K562 (cell line): ENCODE results near the gene CXCL1. TPM values are rescaled to one million over a fixed set of nuclear protein-coding genes. Genes with fewer than 3 reads are reported as not detected.
A peak's percentile ranks its signal among the peaks of the same experiment; 100 is the strongest.

Experiments
- ELK3 ChIP-seq: fragments of 450-650 bp; formaldehyde crosslinking; IDR thresholded peaks from 2 replicates; pipeline ENCODE4 v1.4.0; 2020; ENCODE audit warnings: mild to moderate bottlenecking
- FOXJ2 ChIP-seq: fragments of 200-800 bp; sonication (Bioruptor generic); IDR thresholded peaks from 2 replicates; pipeline ENCODE4 v1.6.1; 2016; ENCODE audit warnings: missing genetic modification characterization, missing compliant biosample characterization
- GTF2F1 ChIP-seq: IDR thresholded peaks from 2 replicates; pipeline ENCODE4 v1.6.1; 2011; ENCODE audit warnings: low read depth, low read length, improper control_type of control experiment
- HOMEZ ChIP-seq: fragments of 250-450 bp; sonication (Bioruptor Pico); IDR thresholded peaks from 2 replicates; pipeline ENCODE4 v1.4.0; 2020; ENCODE audit warnings: mild to moderate bottlenecking, moderate library complexity
- IRF1 ChIP-seq: sonication (generic); formaldehyde crosslinking; IDR thresholded peaks from 2 replicates; pipeline ENCODE4 v1.8.0; 2022; ENCODE audit warnings: missing genetic modification reagents, mild to moderate bottlenecking, borderline replicate concordance
- JUN ChIP-seq, 2 experiments: sonication (generic) in 1 of 2; formaldehyde crosslinking in 1 of 2; IDR thresholded peaks; 2 replicates each; pipeline versions ENCODE4 v1.6.1 to v1.8.0; 2012 to 2022; ENCODE audit warnings: borderline replicate concordance in 2 of 2, mild to moderate bottlenecking in 2 of 2, improper control_type of control experiment in 1 of 2, low read depth in 1 of 2, low read length in 1 of 2, missing genetic modification reagents in 1 of 2
- KAT2B ChIP-seq: IDR thresholded peaks from one replicate; pipeline ENCODE4 v1.6.1; 2012; ENCODE audit warnings: low read depth, mild to moderate bottlenecking, control low read depth, inconsistent platforms, low read length, moderate library complexity
- LARP7 ChIP-seq: fragments of 450-650 bp; IDR thresholded peaks from 2 replicates; pipeline ENCODE4 v1.6.1; 2016
- MBD2 ChIP-seq: sonication (generic); IDR thresholded peaks from 2 replicates; pipeline ENCODE4 v1.6.1; 2016; ENCODE audit warnings: low read depth, borderline replicate concordance
- MYC ChIP-seq, 2 experiments: fragments of 250-450 bp in 1 of 2; sonication (Bioruptor Pico) in 1 of 2; IDR thresholded peaks; 2 replicates each; pipeline versions ENCODE4 v1.5.1 to v1.6.1; 2012 to 2021; ENCODE audit warnings: low read depth in 2 of 2, borderline replicate concordance in 1 of 2, improper control_type of control experiment in 1 of 2, low read length in 1 of 2, mild to moderate bottlenecking in 1 of 2, moderate library complexity in 1 of 2
- NCOA6 ChIP-seq: fragments of 450-650 bp; IDR thresholded peaks from 2 replicates; pipeline ENCODE4 v1.6.1; 2017; ENCODE audit warnings: mild to moderate bottlenecking
- POLR2AphosphoS2 ChIP-seq: IDR thresholded peaks from 2 replicates; pipeline ENCODE4 v1.6.1; 2012; ENCODE audit warnings: low read length, improper control_type of control experiment
- PURB ChIP-seq: sonication (generic); formaldehyde crosslinking; IDR thresholded peaks from 2 replicates; pipeline ENCODE4 v1.9.0; 2021; ENCODE audit warnings: low read depth, mild to moderate bottlenecking, missing genetic modification reagents
- RBBP5 ChIP-seq: fragments of 200-600 bp; sonication (generic); IDR thresholded peaks from 2 replicates; pipeline ENCODE4 v1.6.1; 2012; ENCODE audit warnings: borderline replicate concordance, mild to moderate bottlenecking, low read length, control low read depth, inconsistent platforms; ENCODE audit not compliant: insufficient read depth, poor library complexity, severe bottlenecking
- SMARCA4 ChIP-seq: fragments of 450-650 bp; IDR thresholded peaks from 2 replicates; pipeline ENCODE4 v1.6.1; 2016
- SNRNP70 ChIP-seq: fragments of 200-400 bp; formaldehyde crosslinking; optimal IDR thresholded peaks from 2 replicates; pipeline ENCODE3; 2017; ENCODE audit warnings: low read depth, low read length
- TAF9B ChIP-seq: fragments of 450-650 bp; IDR thresholded peaks from 2 replicates; pipeline ENCODE4 v1.6.1; 2018; ENCODE audit warnings: mild to moderate bottlenecking; ENCODE audit not compliant: partially characterized antibody
- TRIM28 ChIP-seq: fragments of 450-650 bp; IDR thresholded peaks from 2 replicates; pipeline ENCODE4 v1.6.1; 2017
- ZC3H8 ChIP-seq: fragments of 450-650 bp; IDR thresholded peaks from 2 replicates; pipeline ENCODE4 v1.6.1; 2017
- ZFP36 ChIP-seq: fragments of 150-350 bp; IDR thresholded peaks from 2 replicates; pipeline ENCODE4 v1.6.1; 2018; ENCODE audit warnings: low read length, low read depth; ENCODE audit not compliant: partially characterized antibody
- ZNF23 ChIP-seq: fragments of 250-450 bp; sonication (Bioruptor Pico); IDR thresholded peaks from 2 replicates; pipeline ENCODE4 v1.4.0; 2020; ENCODE audit warnings: mild to moderate bottlenecking
- ZNF444 ChIP-seq: fragments of 250-450 bp; sonication (Bioruptor Pico); IDR thresholded peaks from 2 replicates; pipeline ENCODE4 v1.4.0; 2020; ENCODE audit warnings: mild to moderate bottlenecking, moderate library complexity
- ZNF518B ChIP-seq: fragments of 250-450 bp; sonication (Bioruptor Pico); IDR thresholded peaks from 2 replicates; pipeline ENCODE4 v1.5.0; 2021; ENCODE audit warnings: mild to moderate bottlenecking, moderate library complexity
- polyA plus RNA-seq, 8 experiments: library from polyadenylated mRNA; depleted of rRNA in 4 of 8; stranded (reverse) in 5 of 8; unstranded in 3 of 8; fragments of >200 nt; fragmentation: Nextera tagmentation in 2 of 8; fragmentation: Illumina TruSeq in 1 of 8; extraction: Ambion mirVana in 2 of 8; extraction: Trizol in 1 of 8; gene quantifications; 2 replicates each; pipeline versions ENCODE4 v1.2.1 to v1.2.3, GENCODE V29; 2011 to 2014; ENCODE audit warnings: inconsistent platforms in 1 of 8, missing spikeins in 1 of 8
- total RNA-seq, 7 experiments: library from RNA; depleted of rRNA in 6 of 7; stranded (reverse); fragments of >200 nt in 6 of 7; fragmentation: Illumina TruSeq in 2 of 7; extraction: Trizol in 2 of 7; gene quantifications; 2 replicates each; pipeline versions ENCODE4 v1.2.1 to v1.2.3, GENCODE V29; 2011 to 2021; ENCODE audit warnings: low replicate concordance in 1 of 7

The CXCL1 gene
- total and polyA plus RNA-seq, 9 of the 15 experiments (the other 6 are each of a cell fraction or from before 2014, with no cell fraction given) = 0.07 to 2.2 (median 0.32) TPM; not detected in 3

GRCh38 chr4:73832651-73833237 is 36.4 kb upstream of the CXCL1 start (continued):
- TF ChIP-seq HOMEZ (CRISPR knock-in tag) = no peak
- TF ChIP-seq ZNF518B (CRISPR knock-in tag) = no peak
- no peak for TF ChIP-seq ZNF444 (CRISPR knock-in tag)
- TF ChIP-seq SMARCA4 = peak; percentile 97
- no peak for TF ChIP-seq SNRNP70
- TF ChIP-seq IRF1 (CRISPR knock-in tag) = no peak
- no peak for TF ChIP-seq FOXJ2
- no peak for TF ChIP-seq GTF2F1
- peak; percentile 30 for TF ChIP-seq RBBP5
- TF ChIP-seq TRIM28 = no peak
- TF ChIP-seq MYC (IDR thresholded peaks at IDR 0.05; ENCODE audit: low read depth, low read length) = no peak
- no peak for TF ChIP-seq MYC (CRISPR knock-in tag; IDR thresholded peaks at IDR 0.05; ENCODE audit: borderline replicate concordance, low read depth)
- TF ChIP-seq KAT2B = no peak
- no peak for TF ChIP-seq PURB
- no peak for TF ChIP-seq ZNF23 (CRISPR knock-in tag)
- TF ChIP-seq ZFP36 = no peak
- TF ChIP-seq MBD2 = no peak
- TF ChIP-seq NCOA6 = no peak
- no peak for TF ChIP-seq POLR2AphosphoS2
- TF ChIP-seq ZC3H8 = no peak
- peak; percentile 39 for TF ChIP-seq TAF9B
- no peak for TF ChIP-seq JUN (IDR thresholded peaks at IDR 0.05; ENCODE audit: borderline replicate concordance, low read depth, low read length)
- no peak for TF ChIP-seq JUN (CRISPR knock-in tag; IDR thresholded peaks at IDR 0.05; ENCODE audit: borderline replicate concordance)
- TF ChIP-seq LARP7 = no peak
- no peak for TF ChIP-seq ELK3 (CRISPR knock-in tag)
